GM12873 (cell line): Measurements from ENCODE around the gene MSX2.

ENCODE experiments used
- TF ChIP-seq, protein P1 (sequence below): IDR thresholded peaks from 2 replicates; pipeline ENCODE4 v1.5.1; 2012; ENCODE audit warnings: low read depth, mild to moderate bottlenecking, moderate library complexity, low read length, control low read depth; ENCODE audit not compliant: insufficient read depth; ENCODE audit errors: missing control alignments

The MSX2 gene

DNA sequence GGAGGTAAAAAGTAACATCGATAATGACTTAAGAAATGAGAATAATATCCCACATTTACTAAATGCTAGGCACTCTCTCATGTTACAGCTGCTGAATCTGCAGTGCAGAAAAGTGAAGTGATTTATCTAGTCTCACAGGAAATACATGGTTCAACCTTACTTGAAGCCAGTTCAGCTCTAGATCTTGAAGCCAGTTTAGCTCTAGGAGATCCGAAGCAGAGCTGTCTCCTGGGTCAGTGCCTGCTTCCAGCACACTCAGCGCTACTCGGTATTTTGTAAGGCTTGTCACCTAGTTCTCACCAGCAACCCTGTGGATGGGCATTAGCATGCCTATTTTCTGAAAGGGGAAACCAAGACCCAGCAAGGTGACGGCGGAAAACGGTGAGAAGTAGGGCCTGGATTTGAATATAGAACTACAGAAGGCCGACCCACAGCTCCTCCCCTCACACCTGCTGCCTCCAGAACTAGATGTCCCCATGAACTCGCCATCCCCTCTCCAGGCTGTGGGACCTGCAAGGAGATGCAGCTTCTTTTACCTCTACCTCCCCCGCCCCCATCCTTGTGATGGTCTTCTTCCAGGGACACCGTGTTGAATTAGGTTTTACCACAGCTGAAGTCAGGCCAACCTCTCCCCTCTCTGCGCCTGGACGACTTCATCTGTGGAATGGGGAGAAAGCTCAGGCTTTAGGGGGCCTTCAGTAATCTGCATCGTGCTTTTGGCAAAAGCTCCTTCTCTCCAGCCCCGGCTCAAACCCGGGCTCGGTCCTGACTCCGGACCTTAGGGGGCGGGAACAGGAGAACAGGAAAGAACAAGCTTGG, 4.4 kb upstream of the MSX2 start:
- TF ChIP-seq, protein P1, sequence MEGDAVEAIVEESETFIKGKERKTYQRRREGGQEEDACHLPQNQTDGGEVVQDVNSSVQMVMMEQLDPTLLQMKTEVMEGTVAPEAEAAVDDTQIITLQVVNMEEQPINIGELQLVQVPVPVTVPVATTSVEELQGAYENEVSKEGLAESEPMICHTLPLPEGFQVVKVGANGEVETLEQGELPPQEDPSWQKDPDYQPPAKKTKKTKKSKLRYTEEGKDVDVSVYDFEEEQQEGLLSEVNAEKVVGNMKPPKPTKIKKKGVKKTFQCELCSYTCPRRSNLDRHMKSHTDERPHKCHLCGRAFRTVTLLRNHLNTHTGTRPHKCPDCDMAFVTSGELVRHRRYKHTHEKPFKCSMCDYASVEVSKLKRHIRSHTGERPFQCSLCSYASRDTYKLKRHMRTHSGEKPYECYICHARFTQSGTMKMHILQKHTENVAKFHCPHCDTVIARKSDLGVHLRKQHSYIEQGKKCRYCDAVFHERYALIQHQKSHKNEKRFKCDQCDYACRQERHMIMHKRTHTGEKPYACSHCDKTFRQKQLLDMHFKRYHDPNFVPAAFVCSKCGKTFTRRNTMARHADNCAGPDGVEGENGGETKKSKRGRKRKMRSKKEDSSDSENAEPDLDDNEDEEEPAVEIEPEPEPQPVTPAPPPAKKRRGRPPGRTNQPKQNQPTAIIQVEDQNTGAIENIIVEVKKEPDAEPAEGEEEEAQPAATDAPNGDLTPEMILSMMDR = no peak

DNA sequence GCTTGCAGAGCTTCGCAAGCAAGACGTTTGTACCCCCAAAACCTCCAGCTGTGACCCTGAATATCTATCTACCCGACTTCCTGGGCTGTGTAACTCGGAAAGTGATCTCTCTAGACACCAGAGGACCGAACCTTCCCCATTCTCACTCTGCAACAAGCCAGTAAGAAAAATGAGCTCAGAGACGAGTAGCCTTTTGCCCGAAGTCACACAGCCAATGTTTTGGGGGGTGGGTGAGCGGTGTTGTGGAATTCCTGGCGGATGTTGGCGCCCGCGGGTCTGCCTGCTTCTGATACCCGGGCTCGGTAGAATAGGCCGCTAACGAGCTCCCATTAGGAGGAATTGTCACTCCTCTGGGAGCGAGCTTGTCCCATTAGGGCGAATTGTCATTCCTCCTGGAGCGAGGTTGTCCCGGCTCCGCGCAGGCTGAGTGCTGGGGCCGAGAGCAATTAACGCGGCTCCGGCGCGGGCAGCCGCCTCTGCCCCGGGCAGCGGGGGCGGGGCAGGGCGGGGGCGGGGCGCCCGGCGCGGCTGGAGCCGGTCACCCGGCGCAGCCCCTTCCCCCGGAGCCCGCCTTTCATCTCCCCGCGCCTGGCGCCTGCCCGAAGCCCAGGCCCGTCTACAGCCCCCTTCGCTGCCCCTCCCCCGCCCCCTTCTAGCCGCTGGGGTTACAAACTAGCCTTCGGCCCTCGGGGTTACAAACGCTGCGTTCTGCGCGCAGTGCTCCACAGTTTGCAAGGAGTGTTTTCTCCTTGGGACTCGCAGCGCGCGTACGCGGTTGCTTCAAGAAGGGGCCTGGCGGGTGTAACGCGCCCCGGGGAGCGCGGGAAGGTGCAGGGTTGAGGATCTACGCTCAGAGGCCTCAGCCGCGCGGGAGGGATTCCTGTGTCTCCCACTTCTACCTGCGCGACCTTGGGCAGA, 3.5 kb upstream of the MSX2 start:
- TF ChIP-seq, protein P1 = no peak

- TF ChIP-seq, protein P1 = no peak
These were observed 2.6 kb upstream of the MSX2 start for GRCh38 chr5:174721530-174722432.

DNA sequence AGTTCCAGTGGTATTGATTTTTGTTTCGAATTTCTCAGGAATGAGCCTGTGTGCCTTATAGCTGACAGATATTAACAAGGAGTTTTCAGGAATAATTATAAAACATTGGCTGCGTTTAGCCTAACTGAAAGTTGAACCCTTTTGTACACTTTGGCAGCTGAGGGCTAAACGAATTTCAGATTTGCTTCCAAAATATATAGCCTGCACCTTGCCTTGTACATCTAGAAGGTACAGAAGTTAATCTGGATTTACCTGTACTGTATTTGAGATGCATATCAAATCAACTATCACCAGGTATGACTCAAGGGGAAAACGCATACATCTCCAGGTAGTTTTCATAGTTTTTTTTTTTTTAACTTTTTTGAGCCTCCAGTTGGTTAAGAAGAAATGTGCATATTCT, 1.9 kb upstream of the MSX2 start:
- TF ChIP-seq, protein P1 = no peak

GRCh38 chr5:174723315-174723978, 935 bp upstream of the MSX2 start:
- TF ChIP-seq, protein P1 = no peak

GRCh38 chr5:174723979-174724483, 351 bp upstream of the MSX2 start:
- TF ChIP-seq, protein P1 = no peak
